Stimulated activated CD4-positive, alpha-beta T cell treated with anti-CD3 and anti-CD28 coated beads, Interleukin-2, amount 100 ng/mL, for 4 hours (primary cell): ENCODE results near the gene STK36.

Experiments
- DNase-seq: peaks from one replicate; pipeline ENCODE4 v3.0.0-alpha.2; 2020; ENCODE audit warnings: low read depth

STK36 gene

GRCh38 chr2:218719457-218719856, 47.6 kb downstream of the STK36 start:
- no peak for DNase-seq

GRCh38 chr2:218720048-218721041, 48.5 kb downstream of the STK36 start:
- no peak for DNase-seq

GRCh38 chr2:218721488-218721887, 49.6 kb downstream of the STK36 start:
- DNase-seq: no peak

GRCh38 chr2:218721934-218722333, 50.0 kb downstream of the STK36 start:
- no peak for DNase-seq

- no peak for DNase-seq
Measured at GRCh38 chr2:218722419-218722818, 50.5 kb downstream of the STK36 start.

- DNase-seq: no peak
Measured at GRCh38 chr2:218722876-218723785, 51.2 kb downstream of the STK36 start.

GRCh38 chr2:218726004-218726574, 54.2 kb downstream of the STK36 start:
- no peak for DNase-seq

GRCh38 chr2:218727502-218728165, 55.7 kb downstream of the STK36 start:
- DNase-seq: no peak

GRCh38 chr2:218729640-218730039, 57.8 kb downstream of the STK36 start:
- DNase-seq: no peak

GRCh38 chr2:218732052-218732760, 60.3 kb downstream of the STK36 start:
- no peak for DNase-seq

GRCh38 chr2:218732761-218733158, 60.9 kb downstream of the STK36 start:
- no peak for DNase-seq

GRCh38 chr2:218733171-218734021, 61.5 kb downstream of the STK36 start:
- no peak for DNase-seq

GRCh38 chr2:218734190-218734975, 62.5 kb downstream of the STK36 start:
- no peak for DNase-seq

GRCh38 chr2:218736531-218736930, 64.6 kb downstream of the STK36 start:
- no peak for DNase-seq

GRCh38 chr2:218743068-218743467, 71.2 kb downstream of the STK36 start:
- DNase-seq: no peak

- DNase-seq: no peak
Measured at GRCh38 chr2:218744615-218745014, 72.7 kb downstream of the STK36 start.

GRCh38 chr2:218745160-218745558, 73.3 kb downstream of the STK36 start:
- no peak for DNase-seq

GRCh38 chr2:218745559-218746469, 73.9 kb downstream of the STK36 start:
- no peak for DNase-seq
